ENCODE measurements around the gene MAPRE2. TPM values are rescaled to one million over a fixed set of nuclear protein-coding genes. Genes with fewer than 3 reads are reported as not detected.
"Not testable (repeated sequence)": the region's sequence is repeated elsewhere in the genome, so short reads cannot be mapped to it uniquely, and the experiment has no call there.

Gene MAPRE2
- total RNA-seq, 2 donors from 2014 or later: 91.4 to 111 TPM

- Mint-ChIP-seq H3K27me3 (no peaks in the 10 kb centered on the region), H3K4me1 (peaks cover 5% of the 10 kb centered on the region), H3K4me3 (no peak overlapping the region), H3K27ac (peak overlapping the region; percentile 3), H3K36me3 (ENCODE audit: low read depth) (peaks cover 11% of the 10 kb centered on the region)
- no peaks in the 10 kb centered on the region for H3K9me3 ChIP-seq (ENCODE audit: control insufficient read depth, low read length, poor library complexity, severe bottlenecking)
- ATAC-seq (no peak), DNase-seq (no peak)
These were observed 103.5 kb downstream of the MAPRE2 start for GRCh38 chr18:35144698-35145097.

DNA sequence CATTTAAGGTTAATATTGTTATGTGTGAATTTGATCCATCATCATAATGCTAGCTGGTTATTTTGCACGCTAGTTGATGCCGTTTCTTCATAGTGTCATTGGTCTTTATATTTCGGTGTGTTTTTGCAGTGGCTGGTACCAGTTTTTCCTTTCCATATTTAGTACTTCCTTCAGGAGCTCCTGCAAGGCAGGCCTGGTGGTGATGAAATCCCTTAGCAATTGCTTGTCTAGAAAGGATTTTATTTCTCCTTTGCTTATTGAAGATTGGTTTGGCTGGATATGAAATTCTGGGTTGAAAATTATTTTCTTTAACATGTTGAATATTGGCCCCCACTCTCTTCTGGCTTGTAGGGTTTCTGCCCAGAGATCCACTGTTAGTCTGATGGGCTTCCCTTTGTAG is 109.0 kb downstream of the MAPRE2 start:
- not testable (repeated sequence) for H3K4me3 Mint-ChIP-seq; H3K27ac Mint-ChIP-seq; H3K36me3 Mint-ChIP-seq (ENCODE audit: low read depth); DNase-seq; ATAC-seq; H3K27me3 Mint-ChIP-seq; H3K9me3 ChIP-seq (ENCODE audit: control insufficient read depth, low read length, poor library complexity, severe bottlenecking)
- peaks cover 13% of the 10 kb centered on the region for H3K4me1 Mint-ChIP-seq

- Mint-ChIP-seq H3K27ac (no peak overlapping the region), H3K27me3 (peaks cover 7% of the 10 kb centered on the region), H3K4me1 (peaks cover 13% of the 10 kb centered on the region), H3K4me3 (no peak overlapping the region), H3K36me3 (ENCODE audit: low read depth) (peaks cover 3% of the 10 kb centered on the region)
- DNase-seq (no peak), ATAC-seq (no peak)
- no peaks in the 10 kb centered on the region for H3K9me3 ChIP-seq (ENCODE audit: control insufficient read depth, low read length, poor library complexity, severe bottlenecking)
These were observed 112.5 kb downstream of the MAPRE2 start for GRCh38 chr18:35153609-35154272.

DNA sequence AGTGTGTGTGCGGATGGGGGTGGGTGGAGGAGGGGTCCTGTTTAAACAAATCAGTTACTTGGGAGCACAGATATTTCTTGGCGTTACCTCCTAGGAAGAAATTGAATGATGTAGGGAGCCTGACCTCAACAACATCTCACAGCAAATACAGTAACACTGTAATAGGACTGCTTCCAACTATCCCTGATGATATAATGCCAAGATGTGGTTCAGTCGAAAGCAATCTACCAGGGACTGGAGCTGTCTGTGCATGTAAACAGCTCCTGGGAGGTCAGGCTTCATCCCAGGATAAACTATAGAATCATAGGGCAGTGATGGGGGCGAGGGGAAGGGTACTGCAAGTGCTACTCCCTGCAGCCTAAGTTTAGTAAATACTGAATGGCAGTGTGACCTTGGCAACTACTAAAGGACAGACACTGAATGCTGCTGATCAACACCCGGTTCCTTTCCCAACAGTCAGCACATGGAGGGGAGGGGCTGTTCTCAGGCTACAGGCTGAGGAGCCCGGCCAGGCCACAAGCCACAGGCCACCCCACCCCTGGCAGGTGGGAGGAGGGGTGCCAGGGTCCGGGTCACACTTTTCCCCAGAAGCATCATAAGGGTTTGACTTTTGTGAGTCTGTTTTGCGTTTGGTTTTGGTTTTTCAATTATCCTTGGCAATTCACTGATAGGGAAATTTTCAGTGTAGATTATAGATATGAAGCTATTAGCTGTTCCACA is 114.3 kb downstream of the MAPRE2 start:
- DNase-seq: no peak

GRCh38 chr18:35157181-35157580 is 116.0 kb downstream of the MAPRE2 start:
- Mint-ChIP-seq H3K4me1 (peaks cover 14% of the 10 kb centered on the region), H3K27ac (no peak overlapping the region), H3K27me3 (peaks cover 13% of the 10 kb centered on the region), H3K36me3 (ENCODE audit: low read depth) (no peaks in the 10 kb centered on the region), H3K4me3 (no peak overlapping the region)
- ATAC-seq (no peak), DNase-seq (no peak)
- H3K9me3 ChIP-seq (ENCODE audit: control insufficient read depth, low read length, poor library complexity, severe bottlenecking): no peaks in the 10 kb centered on the region

More for the DNA sequence above, 114.3 kb downstream of the MAPRE2 start:
- no peaks in the 10 kb centered on the region for H3K36me3 Mint-ChIP-seq (ENCODE audit: low read depth)
- H3K4me3 Mint-ChIP-seq: no peak overlapping the region
- peaks cover 13% of the 10 kb centered on the region for H3K27me3 Mint-ChIP-seq
- H3K4me1 Mint-ChIP-seq: peaks cover 17% of the 10 kb centered on the region
- H3K9me3 ChIP-seq (ENCODE audit: control insufficient read depth, low read length, poor library complexity, severe bottlenecking): no peaks in the 10 kb centered on the region
- ATAC-seq: no peak
- no peak overlapping the region for H3K27ac Mint-ChIP-seq

GRCh38 chr18:35158728-35159450 is 117.7 kb downstream of the MAPRE2 start:
- DNase-seq (no peak), ATAC-seq (peak; percentile 61)
- Mint-ChIP-seq H3K36me3 (ENCODE audit: low read depth) (no peaks in the 10 kb centered on the region), H3K27ac (no peak overlapping the region), H3K4me3 (peak overlapping the region; percentile 55), H3K27me3 (peaks cover 15% of the 10 kb centered on the region), H3K4me1 (peaks cover 10% of the 10 kb centered on the region)
- no peaks in the 10 kb centered on the region for H3K9me3 ChIP-seq (ENCODE audit: control insufficient read depth, low read length, poor library complexity, severe bottlenecking)

DNA sequence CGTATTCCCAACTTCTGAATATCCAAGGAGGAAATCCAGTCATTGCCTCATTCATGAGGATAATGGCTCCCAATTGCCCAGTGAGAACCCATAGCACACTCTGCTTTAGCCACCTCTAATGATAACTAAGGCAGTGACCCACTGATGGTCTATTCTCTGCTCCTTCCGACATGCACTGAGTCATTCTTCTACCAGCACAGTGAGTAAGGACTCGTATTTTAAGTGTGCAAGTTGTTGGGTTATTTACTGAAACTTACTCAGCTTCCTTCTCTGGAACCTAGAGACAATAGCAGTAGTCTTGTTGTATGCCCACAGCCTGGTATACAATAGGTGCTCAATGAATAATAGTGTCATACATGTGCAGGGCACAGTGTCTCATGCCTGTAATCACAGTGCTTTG is 118.6 kb downstream of the MAPRE2 start:
- no peak overlapping the region for H3K27ac Mint-ChIP-seq

GRCh38 chr18:35161485-35161884 is 120.3 kb downstream of the MAPRE2 start:
- peaks cover 20% of the 10 kb centered on the region for H3K27me3 Mint-ChIP-seq
- DNase-seq (no peak), ATAC-seq (no peak)
- no peak overlapping the region for H3K27ac Mint-ChIP-seq
- H3K4me3 Mint-ChIP-seq: no peak overlapping the region
- peaks cover 4% of the 10 kb centered on the region for H3K4me1 Mint-ChIP-seq
- H3K9me3 ChIP-seq (ENCODE audit: control insufficient read depth, low read length, poor library complexity, severe bottlenecking): no peaks in the 10 kb centered on the region
- H3K36me3 Mint-ChIP-seq (ENCODE audit: low read depth): no peaks in the 10 kb centered on the region

More for the DNA sequence above, 118.6 kb downstream of the MAPRE2 start:
- peaks cover 20% of the 10 kb centered on the region for H3K27me3 Mint-ChIP-seq
- ATAC-seq: no peak
- H3K36me3 Mint-ChIP-seq (ENCODE audit: low read depth): no peaks in the 10 kb centered on the region
- no peaks in the 10 kb centered on the region for H3K9me3 ChIP-seq (ENCODE audit: control insufficient read depth, low read length, poor library complexity, severe bottlenecking)
- no peak for DNase-seq
- peaks cover 4% of the 10 kb centered on the region for H3K4me1 Mint-ChIP-seq
- H3K4me3 Mint-ChIP-seq: no peak overlapping the region

DNA sequence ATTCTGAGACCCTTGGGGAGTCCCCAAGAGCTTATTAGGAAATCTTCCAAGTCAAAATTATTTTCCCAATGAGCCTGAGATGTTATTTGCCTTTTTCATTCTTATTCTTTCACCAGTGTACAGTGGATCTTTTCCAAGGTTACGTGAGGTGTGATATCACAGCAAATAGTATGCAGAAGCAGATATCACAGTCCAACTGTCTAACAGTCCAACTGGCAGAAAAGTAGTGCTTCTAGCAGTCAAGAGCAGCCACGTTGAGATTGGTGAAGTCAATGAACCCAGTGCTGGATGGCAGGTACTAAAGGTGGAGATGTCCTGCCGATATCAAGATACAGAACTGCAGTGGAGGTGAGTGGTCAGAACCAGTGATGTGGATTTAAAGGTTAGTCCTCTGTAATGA is 120.7 kb downstream of the MAPRE2 start:
- DNase-seq (no peak), ATAC-seq (no peak)
- H3K27ac Mint-ChIP-seq: no peak overlapping the region
- H3K36me3 Mint-ChIP-seq (ENCODE audit: low read depth): no peaks in the 10 kb centered on the region
- H3K9me3 ChIP-seq (ENCODE audit: control insufficient read depth, low read length, poor library complexity, severe bottlenecking): no peaks in the 10 kb centered on the region
- H3K4me1 Mint-ChIP-seq: peaks cover 4% of the 10 kb centered on the region
- H3K4me3 Mint-ChIP-seq: no peak overlapping the region
- peaks cover 20% of the 10 kb centered on the region for H3K27me3 Mint-ChIP-seq

DNA sequence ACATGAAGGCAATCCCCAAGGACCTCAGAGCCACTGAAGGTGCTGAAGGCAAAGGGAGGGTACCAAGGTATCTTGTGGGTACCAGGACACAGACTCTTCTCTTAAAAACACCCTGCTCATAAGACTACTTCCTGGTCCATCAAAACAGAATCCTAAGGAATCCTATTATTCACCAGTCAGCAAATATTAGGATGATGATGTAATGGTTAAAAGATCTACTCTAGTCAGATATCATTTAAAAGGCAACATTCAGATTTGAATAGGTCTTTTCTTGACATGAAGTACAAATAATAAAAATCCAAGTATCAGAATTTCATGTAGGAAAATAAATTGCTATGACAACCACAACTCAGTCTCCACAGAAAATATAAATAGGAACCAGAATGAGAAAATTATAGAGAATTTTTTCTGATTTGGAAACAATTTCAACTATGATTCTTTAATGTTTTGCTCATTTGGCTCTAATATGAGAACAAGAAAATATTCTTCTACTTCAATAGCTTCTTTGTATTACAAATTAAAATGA is 121.9 kb downstream of the MAPRE2 start:
- DNase-seq (no peak), ATAC-seq (no peak)
- peaks cover 20% of the 10 kb centered on the region for H3K27me3 Mint-ChIP-seq
- no peaks in the 10 kb centered on the region for H3K9me3 ChIP-seq (ENCODE audit: control insufficient read depth, low read length, poor library complexity, severe bottlenecking)
- H3K4me3 Mint-ChIP-seq: no peak overlapping the region
- H3K36me3 Mint-ChIP-seq (ENCODE audit: low read depth): no peaks in the 10 kb centered on the region
- no peak overlapping the region for H3K27ac Mint-ChIP-seq
- H3K4me1 Mint-ChIP-seq: peaks cover 4% of the 10 kb centered on the region

DNA sequence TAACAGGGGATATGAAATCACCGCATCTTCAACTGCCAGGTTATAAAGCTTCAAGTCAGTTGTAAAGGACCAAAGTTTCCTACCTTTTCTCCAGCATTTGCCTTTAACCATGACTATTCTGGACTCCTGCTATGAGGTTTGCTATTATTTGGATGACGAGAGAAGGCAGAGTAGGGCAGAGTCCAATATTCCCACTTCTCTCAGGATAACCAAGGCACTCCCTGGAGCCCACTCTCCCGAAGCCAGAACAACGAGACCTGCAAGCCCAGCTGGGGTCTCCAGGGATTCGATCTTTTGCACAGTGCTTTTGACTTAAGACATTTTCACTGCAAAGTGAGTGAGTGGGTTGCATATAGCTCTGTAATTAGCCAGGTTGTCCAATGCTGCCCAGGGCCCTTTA is 122.5 kb downstream of the MAPRE2 start:
- no peaks in the 10 kb centered on the region for H3K9me3 ChIP-seq (ENCODE audit: control insufficient read depth, low read length, poor library complexity, severe bottlenecking)
- H3K27me3 Mint-ChIP-seq: peaks cover 18% of the 10 kb centered on the region
- ATAC-seq (no peak), DNase-seq (no peak)
- no peak overlapping the region for H3K27ac Mint-ChIP-seq
- no peaks in the 10 kb centered on the region for H3K36me3 Mint-ChIP-seq (ENCODE audit: low read depth)
- no peak overlapping the region for H3K4me3 Mint-ChIP-seq
- peaks cover 4% of the 10 kb centered on the region for H3K4me1 Mint-ChIP-seq

GRCh38 chr18:35164133-35164532 is 122.9 kb downstream of the MAPRE2 start:
- H3K27ac Mint-ChIP-seq: no peak overlapping the region
- no peaks in the 10 kb centered on the region for H3K9me3 ChIP-seq (ENCODE audit: control insufficient read depth, low read length, poor library complexity, severe bottlenecking)
- H3K36me3 Mint-ChIP-seq (ENCODE audit: low read depth): no peaks in the 10 kb centered on the region
- no peak overlapping the region for H3K4me3 Mint-ChIP-seq
- DNase-seq (no peak), ATAC-seq (no peak)
- peaks cover 14% of the 10 kb centered on the region for H3K27me3 Mint-ChIP-seq
- H3K4me1 Mint-ChIP-seq: peaks cover 1% of the 10 kb centered on the region

- DNase-seq (no peak), ATAC-seq (no peak)
- Mint-ChIP-seq H3K36me3 (ENCODE audit: low read depth) (no peaks in the 10 kb centered on the region), H3K4me3 (no peak overlapping the region), H3K27me3 (peaks cover 12% of the 10 kb centered on the region), H3K4me1 (no peaks in the 10 kb centered on the region), H3K27ac (no peak overlapping the region)
- no peaks in the 10 kb centered on the region for H3K9me3 ChIP-seq (ENCODE audit: control insufficient read depth, low read length, poor library complexity, severe bottlenecking)
These were observed 126.1 kb downstream of the MAPRE2 start for GRCh38 chr18:35167332-35167731.
